Ovary (tissue), 9 donors: ENCODE data around the gene NCDN. TPM values are rescaled to one million over a fixed set of nuclear protein-coding genes. Genes with fewer than 3 reads are reported as not detected.

Experiments used
- DNase-seq, 5 donors: peaks; one replicate each; pipeline ENCODE4 v3.0.0-alpha.2; 2019 to 2020
- H3K27ac ChIP-seq, 2 donors: fragments of 200-600 bp; one replicate each; pipeline versions ENCODE4 v1.5.1 to v1.8.0; 2019 to 2022
- H3K27me3 ChIP-seq: fragments of 200-600 bp; one replicate; pipeline ENCODE4 v1.8.0; 2022
- H3K36me3 ChIP-seq: fragments of 200-600 bp; sonication (generic); one replicate; pipeline ENCODE4 v1.5.1; 2019
- H3K4me1 ChIP-seq: one replicate; pipeline ENCODE4 v1.8.1; 2013; ENCODE audit warnings: mild to moderate bottlenecking, moderate library complexity; ENCODE audit not compliant: insufficient read depth
- H3K4me3 ChIP-seq: fragments of 200-600 bp; sonication (generic); one replicate; pipeline ENCODE4 v1.5.1; 2017
- H3K9me3 ChIP-seq, 2 donors: fragments of 200-600 bp in 1 of 2; sonication (generic) in 1 of 2; one replicate each; pipeline versions ENCODE4 v1.5.1 to v1.8.1; 2013 to 2019; ENCODE audit warnings: mild to moderate bottlenecking in 1 of 2, moderate library complexity in 1 of 2
- CTCF ChIP-seq, 3 donors: fragments of 450-650 bp in 2 of 3; fragments of 200-600 bp in 1 of 3; IDR thresholded peaks; one replicate each; pipeline versions ENCODE4 v1.5.1 to v1.8.0; 2016 to 2022; ENCODE audit warnings: antibody characterized with exemption in 3 of 3, mild to moderate bottlenecking in 1 of 3
- EP300 ChIP-seq: sonication (generic); formaldehyde crosslinking; IDR thresholded peaks from one replicate; pipeline ENCODE4 v1.6.1; 2017; ENCODE audit warnings: antibody characterized with exemption
- POLR2A ChIP-seq: fragments of 450-650 bp; IDR thresholded peaks from one replicate; pipeline ENCODE4 v1.6.1; 2017; ENCODE audit warnings: antibody characterized with exemption, mild to moderate bottlenecking, moderate library complexity
- WGBS, 3 donors: extraction: QIAGEN DNeasy Blood & Tissue Kit in 1 of 3; methylation state at CpG; one replicate each; pipeline versions ENCODE4 v1.1.5 to v1.1.7; 2013 to 2017; 5-methylcytosine and 5-hydroxymethylcytosine counted together
- intact Hi-C, 4 donors: fragments of 100-400 bp; cut with DNase I; formaldehyde crosslinking; loops; one replicate each; pipeline versions ENCODE4 v1.11.0 to v1.15.1; 2022 to 2023
- polyA plus RNA-seq, 2 donors: library from polyadenylated mRNA; stranded (reverse); fragments of 200-250 nt in 1 of 2; fragments of 350-450 nt in 1 of 2; fragmentation: Illumina TruSeq in 1 of 2; extraction: RNeasy Lipid Tissue Mini Kit (QIAGEN cat#74804) in 1 of 2; gene quantifications; one replicate each; pipeline ENCODE4 v1.2.3, GENCODE V29; 2013 to 2014
- total RNA-seq, 7 donors: library from RNA; depleted of rRNA in 2 of 7; stranded (reverse); fragments of >200 nt in 2 of 7; fragmentation: NEBNext Ultra II Directional in 3 of 7; extraction: Animal tissue kit (Norgen Biotek cat#: 25700) in 3 of 7; gene quantifications; one replicate each; pipeline versions ENCODE4 v1.1.0 to v1.2.4, GENCODE V29; 2016 to 2023
- donor health status: DM: no; HTN: no; CAD: no; lungs with moderate emphysema.
- donor health status: DM: no; HTN: no; CAD: no.
- donor health status: Bipolar disorder and iron deficiency.
- donor health status: DM: yes; HTN: yes; CAD: no.
- donor health status: DM: no; HTN: no; CAD: no.
- donor health status: DM: yes; HTN: yes; CAD: no.

The NCDN gene
- total and polyA plus RNA-seq, 9 donors = 5.9 to 36.2 (median 22.9) TPM

GRCh38 chr1:35544976-35545375 lies 12.6 kb upstream of the NCDN start:
- no peaks in the 10 kb centered on the region for H3K9me3 ChIP-seq
- no peak for DNase-seq
- intact Hi-C loops = no loop called here
- H3K4me3 ChIP-seq = no peak overlapping the region
- H3K4me1 ChIP-seq = peaks cover 8% of the 10 kb centered on the region
- TF ChIP-seq EP300 (no peak), POLR2A (no peak), CTCF (IDR thresholded peaks at IDR 0.05) (no peak)
- H3K36me3 ChIP-seq = no peaks in the 10 kb centered on the region
- no peak overlapping the region for H3K27ac ChIP-seq
- H3K27me3 ChIP-seq = no peaks in the 10 kb centered on the region
- WGBS, 3 donors = 74 to 79% (median 78%) methylated on average over 3 of the region's 3 CpGs

- WGBS, 3 donors = 95 to 96% (median 95%) methylated on average over 1 of the region's 1 CpG
- no peak overlapping the region for H3K4me3 ChIP-seq
- peaks cover 5% of the 10 kb centered on the region for H3K4me1 ChIP-seq
- no peaks in the 10 kb centered on the region for H3K9me3 ChIP-seq
- H3K27me3 ChIP-seq = no peaks in the 10 kb centered on the region
- H3K27ac ChIP-seq = no peak overlapping the region
- no peaks in the 10 kb centered on the region for H3K36me3 ChIP-seq
- TF ChIP-seq POLR2A (no peak), CTCF (IDR thresholded peaks at IDR 0.05) (no peak), EP300 (no peak)
- intact Hi-C loops = no loop called here
- no peak for DNase-seq
These were observed 11.0 kb upstream of the NCDN start for GRCh38 chr1:35546614-35547013.

GRCh38 chr1:35553851-35554250 lies 3.7 kb upstream of the NCDN start:
- 42 to 54% (median 47%) methylated on average over 2 of the region's 2 CpGs for WGBS, 3 donors
- Histone ChIP-seq H3K4me3 (no peak overlapping the region), H3K4me1 (peaks cover 2% of the 10 kb centered on the region), H3K9me3 (no peaks in the 10 kb centered on the region), H3K27ac (no peak overlapping the region), H3K27me3 (no peaks in the 10 kb centered on the region), H3K36me3 (no peaks in the 10 kb centered on the region)
- TF ChIP-seq POLR2A (no peak), CTCF (IDR thresholded peaks at IDR 0.05) (no peak), EP300 (no peak)
- no peak for DNase-seq
- intact Hi-C loops = no loop called here

GRCh38 chr1:35554266-35555211 lies 3.1 kb upstream of the NCDN start:
- 36 to 43% (median 39%) methylated on average over 7 of the region's 7 CpGs for WGBS, 3 donors
- TF ChIP-seq EP300 (no peak), CTCF (IDR thresholded peaks at IDR 0.05) (no peak), POLR2A (no peak)
- H3K27me3 ChIP-seq = no peaks in the 10 kb centered on the region
- intact Hi-C loops = no loop called here
- no peaks in the 10 kb centered on the region for H3K9me3 ChIP-seq
- H3K36me3 ChIP-seq = no peaks in the 10 kb centered on the region
- H3K4me3 ChIP-seq = no peak overlapping the region
- DNase-seq = no peak
- peaks cover 2% of the 10 kb centered on the region for H3K4me1 ChIP-seq
- no peak overlapping the region for H3K27ac ChIP-seq
